ENCODE measurements around the gene P2RY12. TPM values are rescaled to one million over a fixed set of nuclear protein-coding genes. Genes with fewer than 3 reads are reported as not detected.

Gene P2RY12
- polyA plus RNA-seq, 1 donor from 2014 or later, result not detected

GRCh38 chr3:151382671-151383070 is 1.9 kb downstream of the P2RY12 start:
- no peak overlapping the region for H3K27ac ChIP-seq (ENCODE audit: low read length)
- H3K27me3 ChIP-seq (ENCODE audit: insufficient read depth, low read depth, low read length), result no peaks in the 10 kb centered on the region

GRCh38 chr3:151379083-151379734 is 5.3 kb downstream of the P2RY12 start:
- Histone ChIP-seq H3K9me2 (ENCODE audit: insufficient read depth, low read length) (no peaks in the 10 kb centered on the region), H3K36me3 (ENCODE audit: insufficient read depth, low read length) (peaks cover 8% of the 10 kb centered on the region), H3K4me2 (ENCODE audit: low read length) (no peak overlapping the region), H2AFZ (ENCODE audit: low read depth, low read length) (no peak overlapping the region), H3K27ac (ENCODE audit: low read length) (no peak overlapping the region), H3F3A (ENCODE audit: insufficient read depth, low read length, poor library complexity, severe bottlenecking) (no peaks in the 10 kb centered on the region), H3K27me3 (ENCODE audit: insufficient read depth, low read depth, low read length) (no peaks in the 10 kb centered on the region), H4K20me1 (ENCODE audit: insufficient read depth) (no peaks in the 10 kb centered on the region), H3K9ac (ENCODE audit: low read length) (no peak overlapping the region), H3K79me2 (replicated peaks; ENCODE audit: insufficient read depth, low read length) (no peaks in the 10 kb centered on the region), H3K4me3 (ENCODE audit: low read length) (no peak overlapping the region), H3K9me3 (ENCODE audit: low read length) (no peaks in the 10 kb centered on the region)
- TF ChIP-seq SMC3 (conservative IDR thresholded peaks at IDR 0.05; ENCODE audit: poor library complexity), result peak; percentile 31
- no peak for TF ChIP-seq EP300 (conservative IDR thresholded peaks at IDR 0.05; ENCODE audit: poor library complexity, severe bottlenecking)
- TF ChIP-seq, protein P1, sequence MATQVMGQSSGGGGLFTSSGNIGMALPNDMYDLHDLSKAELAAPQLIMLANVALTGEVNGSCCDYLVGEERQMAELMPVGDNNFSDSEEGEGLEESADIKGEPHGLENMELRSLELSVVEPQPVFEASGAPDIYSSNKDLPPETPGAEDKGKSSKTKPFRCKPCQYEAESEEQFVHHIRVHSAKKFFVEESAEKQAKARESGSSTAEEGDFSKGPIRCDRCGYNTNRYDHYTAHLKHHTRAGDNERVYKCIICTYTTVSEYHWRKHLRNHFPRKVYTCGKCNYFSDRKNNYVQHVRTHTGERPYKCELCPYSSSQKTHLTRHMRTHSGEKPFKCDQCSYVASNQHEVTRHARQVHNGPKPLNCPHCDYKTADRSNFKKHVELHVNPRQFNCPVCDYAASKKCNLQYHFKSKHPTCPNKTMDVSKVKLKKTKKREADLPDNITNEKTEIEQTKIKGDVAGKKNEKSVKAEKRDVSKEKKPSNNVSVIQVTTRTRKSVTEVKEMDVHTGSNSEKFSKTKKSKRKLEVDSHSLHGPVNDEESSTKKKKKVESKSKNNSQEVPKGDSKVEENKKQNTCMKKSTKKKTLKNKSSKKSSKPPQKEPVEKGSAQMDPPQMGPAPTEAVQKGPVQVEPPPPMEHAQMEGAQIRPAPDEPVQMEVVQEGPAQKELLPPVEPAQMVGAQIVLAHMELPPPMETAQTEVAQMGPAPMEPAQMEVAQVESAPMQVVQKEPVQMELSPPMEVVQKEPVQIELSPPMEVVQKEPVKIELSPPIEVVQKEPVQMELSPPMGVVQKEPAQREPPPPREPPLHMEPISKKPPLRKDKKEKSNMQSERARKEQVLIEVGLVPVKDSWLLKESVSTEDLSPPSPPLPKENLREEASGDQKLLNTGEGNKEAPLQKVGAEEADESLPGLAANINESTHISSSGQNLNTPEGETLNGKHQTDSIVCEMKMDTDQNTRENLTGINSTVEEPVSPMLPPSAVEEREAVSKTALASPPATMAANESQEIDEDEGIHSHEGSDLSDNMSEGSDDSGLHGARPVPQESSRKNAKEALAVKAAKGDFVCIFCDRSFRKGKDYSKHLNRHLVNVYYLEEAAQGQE (IDR thresholded peaks at IDR 0.05; ENCODE audit: borderline replicate concordance), result no peak
- no peak for TF ChIP-seq POLR2AphosphoS5 (IDR thresholded peaks at IDR 0.05)
- no peak for TF ChIP-seq MXI1 (conservative IDR thresholded peaks at IDR 0.05; ENCODE audit: poor library complexity, severe bottlenecking)
- TF ChIP-seq, protein P2, sequence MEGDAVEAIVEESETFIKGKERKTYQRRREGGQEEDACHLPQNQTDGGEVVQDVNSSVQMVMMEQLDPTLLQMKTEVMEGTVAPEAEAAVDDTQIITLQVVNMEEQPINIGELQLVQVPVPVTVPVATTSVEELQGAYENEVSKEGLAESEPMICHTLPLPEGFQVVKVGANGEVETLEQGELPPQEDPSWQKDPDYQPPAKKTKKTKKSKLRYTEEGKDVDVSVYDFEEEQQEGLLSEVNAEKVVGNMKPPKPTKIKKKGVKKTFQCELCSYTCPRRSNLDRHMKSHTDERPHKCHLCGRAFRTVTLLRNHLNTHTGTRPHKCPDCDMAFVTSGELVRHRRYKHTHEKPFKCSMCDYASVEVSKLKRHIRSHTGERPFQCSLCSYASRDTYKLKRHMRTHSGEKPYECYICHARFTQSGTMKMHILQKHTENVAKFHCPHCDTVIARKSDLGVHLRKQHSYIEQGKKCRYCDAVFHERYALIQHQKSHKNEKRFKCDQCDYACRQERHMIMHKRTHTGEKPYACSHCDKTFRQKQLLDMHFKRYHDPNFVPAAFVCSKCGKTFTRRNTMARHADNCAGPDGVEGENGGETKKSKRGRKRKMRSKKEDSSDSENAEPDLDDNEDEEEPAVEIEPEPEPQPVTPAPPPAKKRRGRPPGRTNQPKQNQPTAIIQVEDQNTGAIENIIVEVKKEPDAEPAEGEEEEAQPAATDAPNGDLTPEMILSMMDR (IDR thresholded peaks at IDR 0.05; ENCODE audit: poor library complexity, severe bottlenecking), result peak; percentile 38
- TF ChIP-seq EZH2 (IDR thresholded peaks at IDR 0.05; ENCODE audit: borderline replicate concordance, insufficient read depth, low read length, poor library complexity, severe bottlenecking), result no peak

More at GRCh38 chr3:151382671-151383070, 1.9 kb downstream of the P2RY12 start:
- no peak overlapping the region for H2AFZ ChIP-seq (ENCODE audit: low read depth, low read length)
- H3K79me2 ChIP-seq (replicated peaks; ENCODE audit: insufficient read depth, low read length), result no peaks in the 10 kb centered on the region
- H3K9me2 ChIP-seq (ENCODE audit: insufficient read depth, low read length), result no peaks in the 10 kb centered on the region
- no peaks in the 10 kb centered on the region for H3F3A ChIP-seq (ENCODE audit: insufficient read depth, low read length, poor library complexity, severe bottlenecking)
- H3K36me3 ChIP-seq (ENCODE audit: insufficient read depth, low read length), result peaks cover 16% of the 10 kb centered on the region
- H4K20me1 ChIP-seq (ENCODE audit: insufficient read depth), result no peaks in the 10 kb centered on the region
- no peak overlapping the region for H3K9ac ChIP-seq (ENCODE audit: low read length)
- no peak overlapping the region for H3K4me2 ChIP-seq (ENCODE audit: low read length)
- TF ChIP-seq EP300 (conservative IDR thresholded peaks at IDR 0.05; ENCODE audit: poor library complexity, severe bottlenecking), result no peak
- no peak for TF ChIP-seq EZH2 (IDR thresholded peaks at IDR 0.05; ENCODE audit: borderline replicate concordance, insufficient read depth, low read length, poor library complexity, severe bottlenecking)
- TF ChIP-seq POLR2AphosphoS5 (IDR thresholded peaks at IDR 0.05), result no peak
- TF ChIP-seq, protein P1 (IDR thresholded peaks at IDR 0.05; ENCODE audit: borderline replicate concordance), result no peak
- no peak for TF ChIP-seq SMC3 (conservative IDR thresholded peaks at IDR 0.05; ENCODE audit: poor library complexity)
- TF ChIP-seq MXI1 (conservative IDR thresholded peaks at IDR 0.05; ENCODE audit: poor library complexity, severe bottlenecking), result no peak
- TF ChIP-seq, protein P2 (IDR thresholded peaks at IDR 0.05; ENCODE audit: poor library complexity, severe bottlenecking), result no peak
- no peak for TF ChIP-seq TAF1 (IDR thresholded peaks at IDR 0.05; ENCODE audit: low read depth)
- TF ChIP-seq RAD21 (conservative IDR thresholded peaks at IDR 0.05), result no peak
- H3K9me3 ChIP-seq (ENCODE audit: low read length), result no peaks in the 10 kb centered on the region
- no peak overlapping the region for H3K4me3 ChIP-seq (ENCODE audit: low read length)
